Mammary epithelial cell (primary cell): Measurements from ENCODE around the gene NFKBIE.

Experiments used
- EZH2 ChIP-seq: IDR thresholded peaks from 2 replicates; pipeline ENCODE4 v1.6.1; 2012; ENCODE audit warnings: low read length, inconsistent platforms, borderline replicate concordance
- TF ChIP-seq, protein P1 (sequence below), 2 donors: IDR thresholded peaks in 1 of 2; conservative IDR thresholded peaks in 1 of 2; 2 replicates each; pipeline ENCODE4 v1.5.1; 2011 to 2012; ENCODE audit warnings: inconsistent platforms in 2 of 2, low read length in 2 of 2, mild to moderate bottlenecking in 2 of 2, control low read depth in 1 of 2, low read depth in 1 of 2; ENCODE audit not compliant: insufficient read depth in 1 of 2; ENCODE audit errors: extremely low read depth in 1 of 2

DNA sequence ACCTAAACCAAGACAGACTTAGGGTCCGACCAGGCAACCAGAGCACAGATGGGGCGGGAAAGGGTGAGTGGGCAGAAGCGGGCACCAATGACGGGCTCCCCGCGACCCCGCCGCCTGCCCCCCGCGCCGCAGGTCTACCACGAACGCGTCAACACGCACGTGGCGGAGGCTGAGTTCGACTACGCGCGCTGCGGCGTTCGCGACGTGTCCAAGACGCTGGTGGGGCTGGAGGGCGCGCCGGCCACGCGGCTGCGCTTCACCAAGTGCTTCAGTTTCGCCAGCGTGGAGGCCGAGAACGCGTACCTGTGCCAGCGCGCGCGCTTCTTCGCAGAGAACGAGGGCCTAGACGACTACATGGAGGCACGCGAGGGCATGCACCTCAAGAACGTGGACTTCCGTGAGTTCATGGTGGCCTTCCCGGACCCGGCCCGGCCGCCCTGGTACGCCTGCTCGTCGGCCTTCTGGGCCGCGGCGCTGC lies 10.0 kb upstream of the NFKBIE start:
- TF ChIP-seq, protein P1, sequence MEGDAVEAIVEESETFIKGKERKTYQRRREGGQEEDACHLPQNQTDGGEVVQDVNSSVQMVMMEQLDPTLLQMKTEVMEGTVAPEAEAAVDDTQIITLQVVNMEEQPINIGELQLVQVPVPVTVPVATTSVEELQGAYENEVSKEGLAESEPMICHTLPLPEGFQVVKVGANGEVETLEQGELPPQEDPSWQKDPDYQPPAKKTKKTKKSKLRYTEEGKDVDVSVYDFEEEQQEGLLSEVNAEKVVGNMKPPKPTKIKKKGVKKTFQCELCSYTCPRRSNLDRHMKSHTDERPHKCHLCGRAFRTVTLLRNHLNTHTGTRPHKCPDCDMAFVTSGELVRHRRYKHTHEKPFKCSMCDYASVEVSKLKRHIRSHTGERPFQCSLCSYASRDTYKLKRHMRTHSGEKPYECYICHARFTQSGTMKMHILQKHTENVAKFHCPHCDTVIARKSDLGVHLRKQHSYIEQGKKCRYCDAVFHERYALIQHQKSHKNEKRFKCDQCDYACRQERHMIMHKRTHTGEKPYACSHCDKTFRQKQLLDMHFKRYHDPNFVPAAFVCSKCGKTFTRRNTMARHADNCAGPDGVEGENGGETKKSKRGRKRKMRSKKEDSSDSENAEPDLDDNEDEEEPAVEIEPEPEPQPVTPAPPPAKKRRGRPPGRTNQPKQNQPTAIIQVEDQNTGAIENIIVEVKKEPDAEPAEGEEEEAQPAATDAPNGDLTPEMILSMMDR (conservative IDR thresholded peaks at IDR 0.05 in 1 of 2, IDR thresholded peaks at IDR 0.05 in 1 of 2; ENCODE audit: extremely low read depth in 1 of 2, insufficient read depth in 1 of 2, low read depth in 1 of 2, low read length in 2 of 2), result no peak
- no peak for TF ChIP-seq EZH2
